Testis (tissue), 5 donors: ENCODE results near the gene OR13C9. TPM values are rescaled to one million over a fixed set of nuclear protein-coding genes. Genes with fewer than 3 reads are reported as not detected.
"Not testable (repeated sequence)": the region's sequence is repeated elsewhere in the genome, so short reads cannot be mapped to it uniquely, and the experiment has no call there.

Source experiments
- DNase-seq: peaks from one replicate; pipeline ENCODE4 v3.0.0-alpha.2; 2019
- H3K27ac ChIP-seq, 2 donors: fragments of 200-600 bp; sonication (generic); one replicate each; pipeline ENCODE4 v1.5.1; 2019
- H3K27me3 ChIP-seq: fragments of 200-600 bp; sonication (generic); one replicate; pipeline ENCODE4 v1.5.1; 2019
- H3K36me3 ChIP-seq: fragments of 200-600 bp; sonication (generic); one replicate; pipeline ENCODE4 v1.5.1; 2017; ENCODE audit warnings: low read depth; ENCODE audit errors: missing control alignments
- H3K4me1 ChIP-seq: fragments of 200-600 bp; sonication (generic); one replicate; pipeline ENCODE4 v1.5.1; 2019
- H3K4me3 ChIP-seq, 2 donors: fragments of 200-600 bp; sonication (generic); one replicate each; pipeline ENCODE4 v1.5.1; 2017 to 2019
- H3K9me3 ChIP-seq: fragments of 200-600 bp; sonication (generic); one replicate; pipeline ENCODE4 v1.5.1; 2017
- CTCF ChIP-seq, 3 experiments: fragments of 450-650 bp in 2 of 3; fragments of 200-600 bp in 1 of 3; sonication (generic) in 1 of 3; IDR thresholded peaks; one replicate each; pipeline ENCODE4 v1.5.1; 2016 to 2019; ENCODE audit warnings: antibody characterized with exemption in 3 of 3, mild to moderate bottlenecking in 2 of 3, moderate library complexity in 1 of 3
- POLR2A ChIP-seq: fragments of 450-650 bp; IDR thresholded peaks from one replicate; pipeline ENCODE4 v1.6.1; 2017; ENCODE audit warnings: antibody characterized with exemption, mild to moderate bottlenecking, moderate library complexity
- WGBS, 2 donors: methylation state at CpG; one replicate each; pipeline ENCODE4 v1.1.5; 2018; 5-methylcytosine and 5-hydroxymethylcytosine counted together
- intact Hi-C: fragments of 100-400 bp; cut with DNase I; formaldehyde crosslinking; loops from one replicate; pipeline ENCODE4 v1.15.1; 2023; ENCODE audit warnings: low total_unique reads
- long read RNA-seq, 2 donors: transcript quantifications; one replicate each; lab custom pipeline, GENCODE V29; 2026
- polyA plus RNA-seq: library from polyadenylated mRNA; stranded (reverse); fragments of 350-450 nt; fragmentation: Illumina TruSeq; extraction: RNeasy Lipid Tissue Mini Kit (QIAGEN cat#74804); gene quantifications from one replicate; pipeline ENCODE4 v1.2.3, GENCODE V29; 2014; ENCODE audit warnings: low read depth, low replicate concordance; ENCODE audit not compliant: insufficient read depth
- total RNA-seq, 2 donors: library from RNA; depleted of rRNA; stranded (reverse); fragments of >200 nt; gene quantifications; one replicate each; pipeline ENCODE4 v1.2.3, GENCODE V29; 2016

Gene OR13C9
- total RNA-seq (not detected), polyA plus RNA-seq (not detected)
- long read RNA-seq, donor 1, result 0 reads
- long read RNA-seq, donor 2, result 0 reads

- Histone ChIP-seq H3K4me1 (no peaks in the 10 kb centered on the region), H3K9me3 (no peaks in the 10 kb centered on the region), H3K36me3 (no peaks in the 10 kb centered on the region), H3K27me3 (no peaks in the 10 kb centered on the region), H3K27ac (no peak within 1 kb of the TSS), H3K4me3 (no peak within 1 kb of the TSS)
- TF ChIP-seq CTCF (IDR thresholded peaks at IDR 0.05) (no peak), POLR2A (no peak)
- 71 to 76% methylated on average over 2 of the region's 2 CpGs for whole genome bisulfite sequencing, 2 donors
- no peak for DNase-seq
- intact Hi-C loops, result no loop called here
These were observed at the start of gene OR13C9 for GRCh38 chr9:104618104-104618503. Gene OR13C9 (minus strand): TSS chr9:104618204. CDS start chr9:104618204, 0 bp downstream.

- TF ChIP-seq CTCF (IDR thresholded peaks at IDR 0.05) (no peak), POLR2A (no peak)
- no peaks in the 10 kb centered on the region for H3K9me3 ChIP-seq
- H3K4me1 ChIP-seq, result no peaks in the 10 kb centered on the region
- no peaks in the 10 kb centered on the region for H3K36me3 ChIP-seq
- no peak overlapping the region for H3K4me3 ChIP-seq
- WGBS, 2 donors, result 37 to 43% methylated on average over 2 of the region's 2 CpGs
- no peaks in the 10 kb centered on the region for H3K27me3 ChIP-seq
- H3K27ac ChIP-seq, result no peak overlapping the region
- intact Hi-C loops, result no loop called here
- DNase-seq, result no peak
These were observed 40.6 kb upstream of the OR13C9 start for GRCh38 chr9:104658496-104659195.

GRCh38 chr9:104635456-104635855 lies 17.5 kb upstream of the OR13C9 start:
- Histone ChIP-seq H3K4me3 (no peak overlapping the region), H3K36me3 (no peaks in the 10 kb centered on the region), H3K27ac (no peak overlapping the region), H3K9me3 (no peaks in the 10 kb centered on the region), H3K4me1 (no peaks in the 10 kb centered on the region), H3K27me3 (no peaks in the 10 kb centered on the region)
- intact Hi-C loops, result no loop called here
- TF ChIP-seq POLR2A (no peak), CTCF (IDR thresholded peaks at IDR 0.05) (no peak)
- no peak for DNase-seq

- intact Hi-C loops, result no loop called here
- Histone ChIP-seq H3K27me3 (no peaks in the 10 kb centered on the region), H3K27ac (no peak overlapping the region), H3K36me3 (no peaks in the 10 kb centered on the region), H3K4me3 (peak overlapping the region; percentile 32 to 45), H3K4me1 (no peaks in the 10 kb centered on the region), H3K9me3 (no peaks in the 10 kb centered on the region)
- DNase-seq, result no peak
- WGBS, 2 donors, result 72 to 89% methylated on average over 11 to 30 of the region's 30 CpGs
- TF ChIP-seq POLR2A, result no peak
- TF ChIP-seq CTCF (IDR thresholded peaks at IDR 0.05), result no peak
These were observed 16.0 kb upstream of the OR13C9 start for GRCh38 chr9:104633976-104634520.

GRCh38 chr9:104625964-104626363 lies 8.0 kb upstream of the OR13C9 start:
- H3K4me3 ChIP-seq, H3K27me3 ChIP-seq, H3K27ac ChIP-seq, H3K36me3 ChIP-seq, H3K4me1 ChIP-seq, DNase-seq, intact Hi-C loops, H3K9me3 ChIP-seq: not testable (repeated sequence)
